MV-4-11 (cell line): Measurements from ENCODE around the gene GULP1.
A peak's percentile ranks its signal among the peaks of the same experiment; 100 is the strongest.

Experiments used
- DNase-seq: peaks from one replicate; lab custom pipeline; 2025; lab: John Stamatoyannopoulos, UW

GULP1 gene

GRCh38 chr2:188322569-188323551 is 31.2 kb downstream of the GULP1 start:
- no peak for DNase-seq

- DNase-seq = no peak
Observed at GRCh38 chr2:188324067-188324466, 32.4 kb downstream of the GULP1 start.

- no peak for DNase-seq
Observed at GRCh38 chr2:188326290-188326668, 34.6 kb downstream of the GULP1 start.

GRCh38 chr2:188326669-188327301 is 35.1 kb downstream of the GULP1 start:
- DNase-seq = no peak

GRCh38 chr2:188327518-188328213 is 36.0 kb downstream of the GULP1 start:
- DNase-seq = no peak

GRCh38 chr2:188328419-188328818 is 36.7 kb downstream of the GULP1 start:
- DNase-seq = no peak

- DNase-seq = no peak
Observed at GRCh38 chr2:188330316-188331053, 38.8 kb downstream of the GULP1 start.

GRCh38 chr2:188332619-188333018 is 40.9 kb downstream of the GULP1 start:
- DNase-seq = no peak

- no peak for DNase-seq
Observed at GRCh38 chr2:188333751-188334524, 42.3 kb downstream of the GULP1 start.

- DNase-seq = no peak
Observed at GRCh38 chr2:188338463-188338862, 46.8 kb downstream of the GULP1 start.

- DNase-seq = no peak
Observed at GRCh38 chr2:188340257-188340656, 48.6 kb downstream of the GULP1 start.

GRCh38 chr2:188345020-188345419 is 53.3 kb downstream of the GULP1 start:
- DNase-seq = peak; percentile 40

- peak; percentile 21 for DNase-seq
Observed at GRCh38 chr2:188345426-188345825, 53.8 kb downstream of the GULP1 start.

- no peak for DNase-seq
Observed at GRCh38 chr2:188345831-188346458, 54.3 kb downstream of the GULP1 start.

GRCh38 chr2:188349019-188349418 is 57.3 kb downstream of the GULP1 start:
- DNase-seq = no peak

- DNase-seq = no peak
Observed at GRCh38 chr2:188353282-188353681, 61.6 kb downstream of the GULP1 start.

- DNase-seq = no peak
Observed at GRCh38 chr2:188360485-188361263, 69.0 kb downstream of the GULP1 start.

- no peak for DNase-seq
Observed at GRCh38 chr2:188364033-188364630, 72.5 kb downstream of the GULP1 start.

GRCh38 chr2:188365058-188365641 is 73.5 kb downstream of the GULP1 start:
- no peak for DNase-seq
